GM19099 (cell line): ENCODE results near the gene SLC2A3.

Source experiments
- POLR2A ChIP-seq: IDR thresholded peaks from 3 replicates; pipeline ENCODE4 v1.6.1; 2011; ENCODE audit warnings: low read depth; ENCODE audit not compliant: insufficient read length; ENCODE audit errors: extremely low read depth

Gene SLC2A3

GRCh38 chr12:7892186-7892980, 43.6 kb downstream of the SLC2A3 start:
- no peak for TF ChIP-seq POLR2A

GRCh38 chr12:7884689-7885088, 51.3 kb downstream of the SLC2A3 start:
- TF ChIP-seq POLR2A = no peak

- no peak for TF ChIP-seq POLR2A
Measured at GRCh38 chr12:7879246-7879645, 56.7 kb downstream of the SLC2A3 start.

- no peak for TF ChIP-seq POLR2A
Measured at GRCh38 chr12:7877420-7877819, 58.6 kb downstream of the SLC2A3 start.

GRCh38 chr12:7872566-7873319, 63.2 kb downstream of the SLC2A3 start, which contains the start of gene SLC2A14:
SLC2A14 (minus strand) TSS chr12:7872915; CDS start chr12:7869880, 3,035 bp downstream.
- TF ChIP-seq POLR2A = no peak

GRCh38 chr12:7870335-7870734, 65.7 kb downstream of the SLC2A3 start:
- TF ChIP-seq POLR2A = no peak
